Body of pancreas (tissue), 4 donors: ENCODE data around the gene NUP93. TPM values are rescaled to one million over a fixed set of nuclear protein-coding genes. Genes with fewer than 3 reads are reported as not detected.

Source experiments
- ATAC-seq: fragments of 150-250 bp; one replicate; pipeline ENCODE4 v1.9.1; 2016
- DNase-seq, 4 donors: peaks; one replicate each; pipeline ENCODE4 v3.0.0-alpha.2; 2019
- H3K27ac ChIP-seq, 4 donors: fragments of 200-600 bp; sonication (generic); 1 replicate in 3 of 4; 2 replicates in 1 of 4; pipeline versions ENCODE4 v1.5.1 to v1.6.1; 2016 to 2019; ENCODE audit warnings: mild to moderate bottlenecking in 1 of 4, mixed read lengths in 1 of 4, moderate library complexity in 1 of 4
- H3K27me3 ChIP-seq, 2 donors: fragments of 200-600 bp; sonication (generic); one replicate each; pipeline ENCODE4 v1.6.0; 2016; ENCODE audit warnings: mild to moderate bottlenecking in 1 of 2
- H3K36me3 ChIP-seq, 2 donors: fragments of 200-600 bp; sonication (generic); replicated peaks in 1 of 2; 2 replicates each; pipeline ENCODE4 v1.5.1; 2016; ENCODE audit warnings: low read depth in 2 of 2; ENCODE audit not compliant: insufficient read depth in 1 of 2
- H3K4me1 ChIP-seq: fragments of 200-600 bp; sonication (generic); one replicate; pipeline ENCODE4 v1.6.0; 2016
- H3K4me3 ChIP-seq, 2 donors: fragments of 200-600 bp; sonication (generic); 1 replicate in 1 of 2; 2 replicates in 1 of 2; pipeline ENCODE4 v1.5.1; 2016 to 2019
- H3K9me3 ChIP-seq, 3 donors: fragments of 200-600 bp; sonication (generic); 1 replicate in 2 of 3; 2 replicates in 1 of 3; pipeline ENCODE4 v1.5.1; 2016
- CTCF ChIP-seq, 7 experiments: fragments of 450-650 bp in 4 of 7; fragments of 200-600 bp in 3 of 7; sonication (generic) in 3 of 7; IDR thresholded peaks; one replicate each; pipeline ENCODE4 v1.5.1; 2016 to 2019; ENCODE audit warnings: antibody characterized with exemption in 7 of 7
- POLR2A ChIP-seq, 3 donors: fragments of 450-650 bp; IDR thresholded peaks; one replicate each; pipeline ENCODE4 v1.6.1; 2016; ENCODE audit warnings: antibody characterized with exemption in 3 of 3, mild to moderate bottlenecking in 2 of 3
- WGBS, 2 donors: methylation state at CpG; one replicate each; pipeline ENCODE4 v1.1.5; 2017; 5-methylcytosine and 5-hydroxymethylcytosine counted together
- intact Hi-C: fragments of 100-400 bp; cut with DNase I; formaldehyde crosslinking; loops from one replicate; pipeline ENCODE4 v1.15.1; 2023
- total RNA-seq, 2 donors: library from RNA; depleted of rRNA; stranded (reverse); fragments of >200 nt; gene quantifications; one replicate each; pipeline ENCODE4 v1.1.0, GENCODE V29; 2016

The NUP93 gene
- total RNA-seq, 2 donors from 2014 or later: 12.2 to 19.1 TPM

GRCh38 chr16:56886296-56886695, 156.4 kb downstream of the NUP93 start:
- ATAC-seq (no peak), DNase-seq (no peak)
- intact Hi-C loops: no loop called here
- Histone ChIP-seq H3K36me3 (no peaks in the 10 kb centered on the region), H3K4me3 (no peak overlapping the region), H3K27me3 (no peaks in the 10 kb centered on the region), H3K4me1 (peaks cover 5% of the 10 kb centered on the region), H3K9me3 (no peaks in the 10 kb centered on the region), H3K27ac (no peak overlapping the region)
- TF ChIP-seq CTCF (IDR thresholded peaks at IDR 0.05) (no peak), POLR2A (IDR thresholded peaks at IDR 0.05) (no peak)
- 89 to 93% methylated on average over 3 to 12 of the region's 12 CpGs for WGBS, 2 donors

- 51 to 75% methylated on average over 2 to 9 of the region's 9 CpGs for WGBS, 2 donors
- DNase-seq (no peak), ATAC-seq (no peak)
- no peak overlapping the region for H3K4me3 ChIP-seq
- no peak overlapping the region for H3K27ac ChIP-seq
- peaks cover 5% of the 10 kb centered on the region for H3K4me1 ChIP-seq
- intact Hi-C loops: no loop called here
- TF ChIP-seq CTCF (IDR thresholded peaks at IDR 0.05) (no peak), POLR2A (IDR thresholded peaks at IDR 0.05) (no peak)
- H3K27me3 ChIP-seq: no peaks in the 10 kb centered on the region
- no peaks in the 10 kb centered on the region for H3K9me3 ChIP-seq
- no peaks in the 10 kb centered on the region for H3K36me3 ChIP-seq
Measured at GRCh38 chr16:56886826-56887225, 156.9 kb downstream of the NUP93 start.

GRCh38 chr16:56888806-56889205, 158.9 kb downstream of the NUP93 start:
- Histone ChIP-seq H3K9me3 (no peaks in the 10 kb centered on the region), H3K36me3 (no peaks in the 10 kb centered on the region), H3K27ac (no peak overlapping the region), H3K4me3 (no peak overlapping the region), H3K27me3 (no peaks in the 10 kb centered on the region), H3K4me1 (peaks cover 5% of the 10 kb centered on the region)
- DNase-seq (no peak), ATAC-seq (no peak)
- intact Hi-C loops: no loop called here
- WGBS, 2 donors: 88 to 96% methylated on average over 7 of the region's 7 CpGs
- TF ChIP-seq CTCF (IDR thresholded peaks at IDR 0.05): no peak
- no peak for TF ChIP-seq POLR2A (IDR thresholded peaks at IDR 0.05)

GRCh38 chr16:56889206-56889605, 159.3 kb downstream of the NUP93 start:
- no peak for TF ChIP-seq POLR2A (IDR thresholded peaks at IDR 0.05)
- intact Hi-C loops: no loop called here
- Histone ChIP-seq H3K36me3 (no peaks in the 10 kb centered on the region), H3K27ac (no peak overlapping the region), H3K27me3 (no peaks in the 10 kb centered on the region), H3K9me3 (no peaks in the 10 kb centered on the region), H3K4me3 (no peak overlapping the region), H3K4me1 (peaks cover 5% of the 10 kb centered on the region)
- no peak for ATAC-seq
- 91 to 93% methylated on average over 5 of the region's 5 CpGs for WGBS, 2 donors
- peak in 1 of 4 donors; percentile 36 for DNase-seq

- H3K4me1 ChIP-seq: peaks cover 11% of the 10 kb centered on the region
- H3K4me3 ChIP-seq: no peak overlapping the region
- DNase-seq (no peak), ATAC-seq (no peak)
- TF ChIP-seq POLR2A (IDR thresholded peaks at IDR 0.05) (no peak), CTCF (IDR thresholded peaks at IDR 0.05) (no peak)
- no peaks in the 10 kb centered on the region for H3K27me3 ChIP-seq
- H3K36me3 ChIP-seq: no peaks in the 10 kb centered on the region
- intact Hi-C loops: no loop called here
- H3K27ac ChIP-seq: no peak overlapping the region
- H3K9me3 ChIP-seq: no peaks in the 10 kb centered on the region
- 73 to 89% methylated on average over 9 to 11 of the region's 11 CpGs for WGBS, 2 donors
Measured at GRCh38 chr16:56891685-56892084, 161.8 kb downstream of the NUP93 start.
